SK-N-SH treated with all-trans-retinoic acid at 6 μM for 48 hours (cell line): ENCODE data around the gene DBR1.
A peak's percentile ranks its signal among the peaks of the same experiment; 100 is the strongest.

Experiments
- ATAC-seq: fragments of 200-7000 bp; cut with Tn5 transposase; 3 replicates; pipeline ENCODE4 v1.9.1; 2020; ENCODE audit warnings: mild to moderate bottlenecking, moderate library complexity
- ARNTL ChIP-seq: fragments of 450-650 bp; formaldehyde crosslinking; IDR thresholded peaks from 2 replicates; pipeline ENCODE4 v1.5.0; 2020; ENCODE audit warnings: low read depth, mild to moderate bottlenecking, moderate library complexity, borderline replicate concordance
- BACH2 ChIP-seq: fragments of 250-450 bp; sonication (Bioruptor Pico); IDR thresholded peaks from 2 replicates; pipeline ENCODE4 v1.9.0; 2021; ENCODE audit warnings: mild to moderate bottlenecking, borderline replicate concordance
- CREB5 ChIP-seq: fragments of 250-450 bp; sonication (Bioruptor Pico); IDR thresholded peaks from 2 replicates; pipeline ENCODE4 v1.5.1; 2020; ENCODE audit warnings: low read depth, mild to moderate bottlenecking, moderate library complexity
- CSDC2 ChIP-seq: fragments of 250-450 bp; sonication (Bioruptor Pico); IDR thresholded peaks from 2 replicates; pipeline ENCODE4 v1.5.0; 2020; ENCODE audit warnings: mild to moderate bottlenecking, moderate library complexity
- ESRRG ChIP-seq: fragments of 250-450 bp; sonication (Bioruptor Pico); IDR thresholded peaks from 2 replicates; pipeline ENCODE4 v1.6.1; 2021; ENCODE audit warnings: mild to moderate bottlenecking
- GLIS3 ChIP-seq: fragments of 250-450 bp; sonication (Bioruptor Pico); IDR thresholded peaks from 2 replicates; pipeline ENCODE4 v1.5.0; 2020; ENCODE audit warnings: mild to moderate bottlenecking, moderate library complexity
- ISL1 ChIP-seq: fragments of 250-450 bp; sonication (Bioruptor Pico); IDR thresholded peaks from 2 replicates; pipeline ENCODE4 v2.1.2; 2022; ENCODE audit warnings: mild to moderate bottlenecking, moderate library complexity
- OSR1 ChIP-seq: fragments of 250-450 bp; sonication (Bioruptor Pico); IDR thresholded peaks from 2 replicates; pipeline ENCODE4 v1.8.0; 2022; ENCODE audit warnings: moderate library complexity, mild to moderate bottlenecking, inconsistent platforms
- PATZ1 ChIP-seq: fragments of 250-450 bp; sonication (Bioruptor Pico); IDR thresholded peaks from 2 replicates; pipeline ENCODE4 v1.8.0; 2020; ENCODE audit warnings: mild to moderate bottlenecking, moderate library complexity, borderline replicate concordance
- POU6F1 ChIP-seq: fragments of 250-450 bp; sonication (Bioruptor Pico); IDR thresholded peaks from 2 replicates; pipeline ENCODE4 v1.8.0; 2021; ENCODE audit warnings: low read depth, mild to moderate bottlenecking, moderate library complexity, borderline replicate concordance
- PPARA ChIP-seq: fragments of 250-450 bp; sonication (Bioruptor Pico); IDR thresholded peaks from 2 replicates; pipeline ENCODE4 v1.5.0; 2020; ENCODE audit warnings: mild to moderate bottlenecking, borderline replicate concordance
- RARB ChIP-seq: fragments of 250-450 bp; sonication (Bioruptor Pico); IDR thresholded peaks from 2 replicates; pipeline ENCODE4 v1.8.0; 2021; ENCODE audit warnings: mild to moderate bottlenecking, moderate library complexity
- SNAI2 ChIP-seq: fragments of 250-450 bp; sonication (Bioruptor Pico); IDR thresholded peaks from 2 replicates; pipeline ENCODE4 v1.5.0; 2020; ENCODE audit warnings: mild to moderate bottlenecking, moderate library complexity
- TCF4 ChIP-seq: fragments of 250-450 bp; sonication (Bioruptor Pico); IDR thresholded peaks from 2 replicates; pipeline ENCODE4 v1.8.0; 2021; ENCODE audit warnings: mild to moderate bottlenecking, moderate library complexity, borderline replicate concordance
- TOX ChIP-seq: fragments of 250-450 bp; sonication (Bioruptor Pico); IDR thresholded peaks from 2 replicates; pipeline ENCODE4 v1.8.0; 2021; ENCODE audit warnings: mild to moderate bottlenecking, moderate library complexity, borderline replicate concordance
- TSHZ2 ChIP-seq: fragments of 250-450 bp; sonication (Bioruptor Pico); IDR thresholded peaks from 2 replicates; pipeline ENCODE4 v1.5.0; 2020; ENCODE audit warnings: mild to moderate bottlenecking, moderate library complexity
- ZC3H10 ChIP-seq: fragments of 250-450 bp; sonication (Bioruptor Pico); IDR thresholded peaks from 2 replicates; pipeline ENCODE4 v1.5.1; 2021; ENCODE audit warnings: mild to moderate bottlenecking, moderate library complexity
- ZFP3 ChIP-seq: fragments of 250-450 bp; sonication (Bioruptor Pico); IDR thresholded peaks from 2 replicates; pipeline ENCODE4 v1.5.0; 2020; ENCODE audit warnings: mild to moderate bottlenecking, moderate library complexity
- ZFP30 ChIP-seq: fragments of 450-650 bp; formaldehyde crosslinking; IDR thresholded peaks from 2 replicates; pipeline ENCODE4 v1.5.0; 2022; ENCODE audit warnings: mild to moderate bottlenecking, moderate library complexity
- ZNF565 ChIP-seq: fragments of 450-650 bp; formaldehyde crosslinking; conservative IDR thresholded peaks from 2 replicates; pipeline ENCODE4 v1.5.0; 2020; ENCODE audit warnings: low read depth, mild to moderate bottlenecking, moderate library complexity
- ZNF70 ChIP-seq: fragments of 450-650 bp; formaldehyde crosslinking; IDR thresholded peaks from 2 replicates; pipeline ENCODE4 v1.5.0; 2020; ENCODE audit warnings: mild to moderate bottlenecking, moderate library complexity
- ZNF8 ChIP-seq: fragments of 450-650 bp; formaldehyde crosslinking; IDR thresholded peaks from 2 replicates; pipeline ENCODE4 v1.5.0; 2020; ENCODE audit warnings: mild to moderate bottlenecking, moderate library complexity

Gene DBR1

GRCh38 chr3:138197058-138197457 is 22.3 kb upstream of the DBR1 start:
- no peak for TF ChIP-seq POU6F1 (CRISPR knock-in tag)
- TF ChIP-seq TSHZ2 (CRISPR knock-in tag) = no peak
- no peak for TF ChIP-seq PPARA (CRISPR knock-in tag)
- no peak for TF ChIP-seq ZFP3 (CRISPR knock-in tag)
- TF ChIP-seq ZC3H10 = no peak
- TF ChIP-seq ISL1 (CRISPR knock-in tag) = no peak
- no peak for TF ChIP-seq ZNF565 (CRISPR knock-in tag)
- TF ChIP-seq ESRRG (CRISPR knock-in tag) = no peak
- no peak for TF ChIP-seq ZNF8 (CRISPR knock-in tag)
- TF ChIP-seq GLIS3 = no peak
- no peak for TF ChIP-seq TOX
- no peak for TF ChIP-seq ZNF70 (CRISPR knock-in tag)
- peak; percentile 85 for ATAC-seq

- ATAC-seq = no peak
- TF ChIP-seq CSDC2 = no peak
- TF ChIP-seq TOX = no peak
- no peak for TF ChIP-seq CREB5 (CRISPR knock-in tag)
- no peak for TF ChIP-seq ZC3H10
- TF ChIP-seq SNAI2 = no peak
- TF ChIP-seq ISL1 (CRISPR knock-in tag) = no peak
- TF ChIP-seq ARNTL (CRISPR knock-in tag) = no peak
- TF ChIP-seq PATZ1 (CRISPR knock-in tag) = no peak
Observed at GRCh38 chr3:138196023-138196422, 21.3 kb upstream of the DBR1 start.

- TF ChIP-seq TOX (no peak), ESRRG (CRISPR knock-in tag) (no peak), ISL1 (CRISPR knock-in tag) (no peak), OSR1 (CRISPR knock-in tag) (no peak), TCF4 (CRISPR knock-in tag) (no peak), ZFP30 (CRISPR knock-in tag) (no peak), TSHZ2 (CRISPR knock-in tag) (no peak), CSDC2 (no peak), ZC3H10 (no peak), PPARA (CRISPR knock-in tag) (no peak), BACH2 (no peak), SNAI2 (no peak), ZFP3 (CRISPR knock-in tag) (no peak), ZNF565 (CRISPR knock-in tag) (no peak), RARB (no peak), ARNTL (CRISPR knock-in tag) (no peak), POU6F1 (CRISPR knock-in tag) (no peak), ZNF8 (CRISPR knock-in tag) (no peak)
- TF ChIP-seq, all 23 proteins: peak for 0
- no peak for ATAC-seq
Observed at GRCh38 chr3:138195481-138195880, 20.8 kb upstream of the DBR1 start.
